K562 (cell line): Measurements from ENCODE around the gene BRMS1. TPM values are rescaled to one million over a fixed set of nuclear protein-coding genes. Genes with fewer than 3 reads are reported as not detected.

Experiments
- ATAC-seq: fragments of 200-7000 bp; cut with Tn5 transposase; 3 replicates; pipeline ENCODE4 v1.9.1; 2020; ENCODE audit warnings: moderate library complexity
- BruUV-seq: library from RNA; stranded (reverse); fragments of 400-500 nt; replicated peaks from 2 replicates; lab custom pipeline; 2021; lab: Mats Ljungman, UMichigan
- CTCF ChIA-PET: fragments of 300-600 bp; formaldehyde crosslinking; extraction: SDS; loops from one replicate; lab custom pipeline; 2021; ENCODE audit warnings: low intra/inter-chr PET ratio; lab: Yijun Ruan, JAX
- POLR2A ChIA-PET: fragments of 300-600, 350-650 bp; sonication (Branson Sonifier 250); formaldehyde crosslinking; extraction: SDS; loops from one replicate; lab custom pipeline; 2021; ENCODE audit warnings: antibody characterized with exemption, inconsistent platforms; lab: Yijun Ruan, JAX
- DNase-seq, 4 experiments: peaks; one replicate each; pipeline versions ENCODE4 v3.0.0 to v3.0.0-alpha.2; 2011 to 2018; ENCODE audit warnings: low spot score in 3 of 4, mixed read lengths in 3 of 4; ENCODE audit errors: extremely low read depth in 1 of 4
- FAIRE-seq: peaks from 2 replicates; lab custom pipeline; 2011; peaks lifted over from hg19 to GRCh38; lab: Jason Lieb, UNC
- H2AFZ ChIP-seq: 2 replicates; pipeline ENCODE4 v1.6.0; 2011; ENCODE audit warnings: low read depth, low read length, control low read depth, inconsistent platforms
- H3K27ac ChIP-seq: fragments of 200-600 bp; 3 replicates; pipeline ENCODE4 v1.8.0; 2011; ENCODE audit warnings: low read depth, mild to moderate bottlenecking, control low read depth, inconsistent platforms, low read length, moderate library complexity, mixed read lengths; ENCODE audit errors: extremely low read depth
- H3K27me3 ChIP-seq, 2 experiments: fragments of 300-600 bp in 1 of 2; 2 replicates in 1 of 2; 3 replicates in 1 of 2; pipeline versions ENCODE4 v1.6.0 to v1.8.0; 2011; ENCODE audit warnings: inconsistent platforms in 2 of 2, low read length in 2 of 2, mild to moderate bottlenecking in 1 of 2, mixed read lengths in 1 of 2, moderate library complexity in 1 of 2; ENCODE audit not compliant: control insufficient read depth in 2 of 2, insufficient read depth in 2 of 2
- H3K36me3 ChIP-seq: fragments of 300-600 bp; 3 replicates; pipeline ENCODE4 v1.8.0; 2011; ENCODE audit warnings: mild to moderate bottlenecking, low read length, inconsistent platforms; ENCODE audit not compliant: control insufficient read depth, insufficient read depth
- H3K4me1 ChIP-seq, 2 experiments: fragments of 200-600 bp in 1 of 2; replicated peaks in 1 of 2; 2 replicates in 1 of 2; 3 replicates in 1 of 2; pipeline versions ENCODE4 v1.5.1 to v1.8.0; 2011; ENCODE audit warnings: inconsistent platforms in 2 of 2, low read length in 2 of 2, mild to moderate bottlenecking in 1 of 2, mixed read lengths in 1 of 2, moderate library complexity in 1 of 2; ENCODE audit not compliant: control insufficient read depth in 2 of 2, insufficient read depth in 2 of 2
- H3K4me2 ChIP-seq: 2 replicates; pipeline ENCODE4 v1.6.1; 2011; ENCODE audit warnings: low read length, control low read depth, inconsistent platforms, mixed read lengths; ENCODE audit not compliant: insufficient read depth
- H3K4me3 ChIP-seq: fragments of 200-600 bp; sonication (generic), shearing (Covaris generic); 2 replicates; pipeline ENCODE4 v1.5.1; 2016; ENCODE audit warnings: control low read depth, inconsistent platforms
- H3K79me2 ChIP-seq: fragments of 200-600 bp; 3 replicates; pipeline ENCODE4 v1.8.0; 2011; ENCODE audit warnings: low read length, inconsistent platforms; ENCODE audit not compliant: control insufficient read depth, insufficient read depth
- H3K9ac ChIP-seq, 2 experiments: 2 replicates each; pipeline versions ENCODE4 v1.6.0 to v1.6.1; 2011; ENCODE audit warnings: low read depth in 2 of 2, low read length in 2 of 2, control low read depth in 1 of 2, inconsistent platforms in 1 of 2, mild to moderate bottlenecking in 1 of 2, mixed read lengths in 1 of 2; ENCODE audit not compliant: insufficient read depth in 1 of 2
- H3K9me1 ChIP-seq: one replicate; pipeline ENCODE4 v1.6.0; 2011; ENCODE audit warnings: inconsistent platforms, mild to moderate bottlenecking, low read length, moderate library complexity; ENCODE audit not compliant: control insufficient read depth, insufficient read depth
- H3K9me3 ChIP-seq: replicated peaks from 2 replicates; pipeline ENCODE4 v1.5.1; 2011; ENCODE audit warnings: low read depth, low read length, inconsistent platforms; ENCODE audit not compliant: control insufficient read depth, insufficient read depth
- H4K20me1 ChIP-seq: replicated peaks from 2 replicates; pipeline ENCODE4 v1.6.1; 2011; ENCODE audit warnings: low read length, inconsistent platforms, mixed read lengths; ENCODE audit not compliant: control insufficient read depth, insufficient read depth
- CTCFL ChIP-seq: IDR thresholded peaks from 2 replicates; pipeline ENCODE4 v1.6.1; 2011; ENCODE audit warnings: borderline replicate concordance, low read depth, mild to moderate bottlenecking, moderate library complexity, low read length; ENCODE audit not compliant: insufficient read depth, poor library complexity, severe bottlenecking
- ERF ChIP-seq: fragments of 450-650 bp; formaldehyde crosslinking; IDR thresholded peaks from 2 replicates; pipeline ENCODE4 v1.4.0; 2020; ENCODE audit warnings: mild to moderate bottlenecking, mixed read lengths
- ETS2 ChIP-seq: IDR thresholded peaks from 2 replicates; pipeline ENCODE4 v1.6.1; 2016; ENCODE audit warnings: borderline replicate concordance, missing genetic modification characterization, mild to moderate bottlenecking, moderate library complexity, missing compliant biosample characterization; ENCODE audit not compliant: poor library complexity, severe bottlenecking
- FOXM1 ChIP-seq, 2 experiments: fragments of 450-650 bp in 1 of 2; sonication (generic) in 1 of 2; formaldehyde crosslinking in 1 of 2; IDR thresholded peaks; 2 replicates each; pipeline versions ENCODE4 v1.6.1 to v1.9.0; 2017 to 2022; ENCODE audit warnings: low read depth in 2 of 2, mild to moderate bottlenecking in 2 of 2, missing genetic modification reagents in 1 of 2, moderate library complexity in 1 of 2
- L3MBTL2 ChIP-seq: fragments of 450-650 bp; IDR thresholded peaks from 2 replicates; pipeline ENCODE4 v1.6.1; 2016; ENCODE audit warnings: mild to moderate bottlenecking, moderate library complexity
- MLLT1 ChIP-seq, 2 experiments: fragments of 450-650 bp; IDR thresholded peaks; 2 replicates each; pipeline ENCODE4 v1.6.1; 2016
- NEUROD1 ChIP-seq: fragments of 150-350 bp; IDR thresholded peaks from 2 replicates; pipeline ENCODE4 v1.6.1; 2014; ENCODE audit warnings: borderline replicate concordance, low read length, low read depth; ENCODE audit not compliant: partially characterized antibody
- OTX1 ChIP-seq: fragments of 450-650 bp; formaldehyde crosslinking; IDR thresholded peaks from 2 replicates; pipeline ENCODE4 v1.4.0; 2022; ENCODE audit warnings: mild to moderate bottlenecking
- POLR2G ChIP-seq: fragments of 200-400 bp; formaldehyde crosslinking; IDR thresholded peaks from 2 replicates; pipeline ENCODE4 v1.6.1; 2017; ENCODE audit warnings: low read depth, mild to moderate bottlenecking, antibody characterized with exemption, low read length, moderate library complexity
- PRPF4 ChIP-seq: fragments of 200-400 bp; formaldehyde crosslinking; IDR thresholded peaks from one replicate; pipeline ENCODE4 v1.6.1; 2017; ENCODE audit warnings: low read length, low read depth, mild to moderate bottlenecking; ENCODE audit not compliant: insufficient read depth, poor library complexity, severe bottlenecking
- RAD21 ChIP-seq, 2 experiments: fragments of 250-450 bp in 1 of 2; fragments of 450-650 bp in 1 of 2; sonication (Bioruptor Pico) in 1 of 2; formaldehyde crosslinking in 1 of 2; IDR thresholded peaks in 1 of 2; conservative IDR thresholded peaks in 1 of 2; 2 replicates each; pipeline versions ENCODE4 v1.4.0 to v1.8.0; 2020 to 2022; ENCODE audit warnings: mild to moderate bottlenecking in 2 of 2, moderate library complexity in 1 of 2
- TFAP4 ChIP-seq: sonication (generic); formaldehyde crosslinking; IDR thresholded peaks from 2 replicates; pipeline ENCODE4 v1.8.0; 2022; ENCODE audit warnings: missing genetic modification reagents, mild to moderate bottlenecking, moderate library complexity, borderline replicate concordance
- THAP7 ChIP-seq: fragments of 250-450 bp; sonication (Bioruptor Pico); IDR thresholded peaks from 2 replicates; pipeline ENCODE4 v1.5.0; 2021
- ZKSCAN3 ChIP-seq: fragments of 250-450 bp; sonication (Bioruptor Pico); IDR thresholded peaks from 2 replicates; pipeline ENCODE4 v1.4.0; 2020
- WGBS: fragments of 100-300 bp; shearing (Covaris generic); methylation state at CpG from one replicate; pipeline ENCODE4 v1.1.6; 2016; ENCODE audit warnings: low coverage, mixed read lengths; ENCODE audit not compliant: insufficient coverage; ENCODE audit errors: missing lambda C conversion rate; 5-methylcytosine and 5-hydroxymethylcytosine counted together
- in situ Hi-C: fragments of 300-500 bp; cut with MboI; formaldehyde crosslinking; loops from 4 replicates; pipeline ENCODE4 v1.15.0; 2018; ENCODE audit warnings: inconsistent platforms, mixed read lengths
- intact Hi-C: fragments of 100-400 bp; cut with micrococcal nuclease; formaldehyde crosslinking; loops from 2 replicates; pipeline ENCODE4 v1.14.2; 2022
- polyA plus RNA-seq, 8 experiments: library from polyadenylated mRNA; depleted of rRNA in 4 of 8; stranded (reverse) in 5 of 8; unstranded in 3 of 8; fragments of >200 nt; fragmentation: Nextera tagmentation in 2 of 8; fragmentation: Illumina TruSeq in 1 of 8; extraction: Ambion mirVana in 2 of 8; extraction: Trizol in 1 of 8; gene quantifications; 2 replicates each; pipeline versions ENCODE4 v1.2.1 to v1.2.3, GENCODE V29; 2011 to 2014; ENCODE audit warnings: inconsistent platforms in 1 of 8, missing spikeins in 1 of 8
- total RNA-seq, 7 experiments: library from RNA; depleted of rRNA in 6 of 7; stranded (reverse); fragments of >200 nt in 6 of 7; fragmentation: Illumina TruSeq in 2 of 7; extraction: Trizol in 2 of 7; gene quantifications; 2 replicates each; pipeline versions ENCODE4 v1.2.1 to v1.2.3, GENCODE V29; 2011 to 2021; ENCODE audit warnings: low replicate concordance in 1 of 7

The BRMS1 gene
- total and polyA plus RNA-seq, 9 of the 15 experiments (the other 6 are each of a cell fraction or from before 2014, with no cell fraction given) = 2.2 to 78.8 (median 33.4) TPM

DNA sequence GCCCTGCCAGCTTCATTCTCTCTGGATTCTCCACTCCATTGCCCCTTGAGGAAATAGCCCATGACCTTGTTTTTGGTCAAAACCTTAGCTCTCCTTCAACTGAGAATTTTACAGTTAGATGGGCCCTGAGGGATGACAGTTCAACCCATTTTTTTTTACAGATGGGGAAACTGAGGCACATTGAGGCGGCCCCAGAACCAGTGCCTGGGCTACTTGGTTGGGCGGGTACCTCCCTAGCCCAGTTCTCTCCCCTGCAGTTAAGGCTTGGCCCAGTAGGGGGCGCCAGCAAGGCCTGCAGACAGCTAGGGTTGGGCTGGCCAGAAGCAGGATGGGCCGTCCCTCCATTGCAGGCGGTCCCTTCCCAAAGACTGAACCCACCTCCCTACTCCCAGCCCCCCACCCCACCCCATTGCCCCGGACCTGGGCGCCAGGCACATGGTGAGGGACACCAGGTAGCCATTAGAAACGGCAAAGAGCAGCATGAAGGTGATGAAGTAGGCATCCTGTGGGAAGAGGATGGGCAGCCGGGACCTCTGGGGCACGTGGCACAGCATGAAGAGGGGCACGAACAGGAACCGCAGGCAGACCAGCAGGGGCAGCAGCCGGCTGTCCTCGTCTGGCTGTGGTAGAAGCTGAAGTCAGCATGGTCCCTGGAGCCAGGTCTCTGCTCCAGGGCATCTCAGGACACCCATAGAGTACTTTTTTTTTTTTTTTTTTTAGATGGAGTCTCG lies 19.1 kb upstream of the BRMS1 start:
- in situ Hi-C loops (no loop called here), intact Hi-C loops (no loop called here)
- peak; percentile 83 for ATAC-seq
- Histone ChIP-seq H3K9ac (0 out of 4 replicates have a peak overlapping the region, but pooled peaks of 1 of the 2 experiments have one; percentile 31), H3K9me3 (no peaks in the 10 kb centered on the region), H3K27me3 (no peaks in the 10 kb centered on the region), H3K79me2 (peaks cover 20% of the 10 kb centered on the region), H3K36me3 (peaks cover 66% of the 10 kb centered on the region), H4K20me1 (peaks cover 23% of the 10 kb centered on the region), H3K4me2 (no peak overlapping the region), H3K27ac (no peak overlapping the region), H3K9me1 (peaks cover 3% of the 10 kb centered on the region), H3K4me3 (no peak overlapping the region), H2AFZ (no peak overlapping the region), H3K4me1 (peaks cover 0 to 38% of the 10 kb centered on the region in 2 experiments; a peak in 4 of 5 replicates)
- ChIA-PET CTCF (no interaction called here), POLR2A (interaction anchor here (0.6 to 3.3 kb wide), 10 partner anchors 8 to 696 kb away, joined by 3 to 16 read pairs (median 5); partner anchors contain the start of genes BRMS1 and SLC29A2)
- FAIRE-seq = peak; percentile 88
- 63% methylated on average over 12 of the region's 15 CpGs for WGBS
- peak; percentile 85 to 89 (median 86) for DNase-seq
- no TSS peak for BruUV-seq
- TF ChIP-seq MLLT1 (IDR thresholded peaks at IDR 0.05) = no peak
- 0 out of 2 replicates have a peak, but pooled peaks have one; percentile 37 for TF ChIP-seq POLR2G
- peak; percentile 98 for TF ChIP-seq CTCFL
- no peak for TF ChIP-seq L3MBTL2
- TF ChIP-seq OTX1 (CRISPR knock-in tag) = 0 out of 2 replicates have a peak, but pooled peaks have one; percentile 9
- TF ChIP-seq THAP7 = no peak
- TF ChIP-seq FOXM1 (IDR thresholded peaks at IDR 0.05; ENCODE audit: low read depth) = no peak
- no peak for TF ChIP-seq FOXM1 (CRISPR knock-in tag; IDR thresholded peaks at IDR 0.05; ENCODE audit: low read depth)
- TF ChIP-seq RAD21 (CRISPR knock-in tag; conservative IDR thresholded peaks at IDR 0.05 in 1 of 2, IDR thresholded peaks at IDR 0.05 in 1 of 2) = peak in 1 of 2 experiments; percentile 38; a peak in 1 of 4 replicates
- TF ChIP-seq ZKSCAN3 (CRISPR knock-in tag) = no peak
- no peak for TF ChIP-seq NEUROD1
- TF ChIP-seq ERF (CRISPR knock-in tag) = peak; percentile 37; the same call in 1 of the 2 replicates
- no peak for TF ChIP-seq ETS2 (tag)
- peak; percentile 10; the same call in 1 of the 2 replicates for TF ChIP-seq TFAP4 (CRISPR knock-in tag)
- TF ChIP-seq PRPF4 = no peak
